Measurements from ENCODE around the gene RPN2.

RPN2 gene

GRCh38 chr20:37163832-37164554 is 15.1 kb upstream of the RPN2 start:
- Histone ChIP-seq H3K9ac (ENCODE audit: low read length) (no peak overlapping the region), H2AFZ (ENCODE audit: low read depth, low read length) (no peak overlapping the region), H3K27ac (ENCODE audit: low read length, poor library complexity, severe bottlenecking) (no peak overlapping the region), H3K4ac (ENCODE audit: low read depth in 1 of 2, low read length in 2 of 2) (no peak overlapping the region), H2AK5ac (ENCODE audit: low read length, severe bottlenecking) (no peak overlapping the region), H3K4me3 (ENCODE audit: insufficient read depth in 1 of 2, low read depth in 1 of 2, low read length in 2 of 2) (no peak overlapping the region), H3K36me3 (ENCODE audit: control insufficient read depth in 1 of 2, insufficient read depth in 2 of 2, low read depth in 1 of 2, low read length in 2 of 2) (no peaks in the 10 kb centered on the region), H3K27me3 (ENCODE audit: control insufficient read depth in 1 of 2, insufficient read depth in 1 of 2, low read length in 2 of 2) (peaks cover 3 to 11% of the 10 kb centered on the region in 2 experiments), H3K18ac (ENCODE audit: low read depth in 1 of 2, low read length in 2 of 2) (no peak overlapping the region), H2BK12ac (ENCODE audit: low read length in 2 of 2) (no peak overlapping the region), H2BK120ac (ENCODE audit: low read depth, low read length) (no peak overlapping the region), H3K4me2 (ENCODE audit: low read length, poor library complexity, severe bottlenecking) (no peak overlapping the region), H3K9me3 (ENCODE audit: control insufficient read depth, low read length) (no peaks in the 10 kb centered on the region), H4K91ac (ENCODE audit: low read length) (no peak overlapping the region), H3K23ac (ENCODE audit: low read length in 2 of 2) (no peak overlapping the region), H2BK15ac (ENCODE audit: low read depth, poor library complexity, severe bottlenecking) (no peak overlapping the region), H4K8ac (ENCODE audit: low read length) (no peak overlapping the region), H3K4me1 (ENCODE audit: control insufficient read depth, insufficient read depth, low read depth, low read length) (no peaks in the 10 kb centered on the region), H3K79me1 (replicated peaks; ENCODE audit: low read length, poor library complexity, severe bottlenecking) (no peaks in the 10 kb centered on the region), H2BK5ac (ENCODE audit: low read depth, low read length, poor library complexity, severe bottlenecking) (no peak overlapping the region), H3K14ac (ENCODE audit: low read length in 2 of 2) (no peak overlapping the region)
- no peak for DNase-seq
- WGBS: 91% methylated on average over 3 of the region's 4 CpGs

GRCh38 chr20:37165031-37165430 is 14.1 kb upstream of the RPN2 start:
- no peak overlapping the region for H3K27ac ChIP-seq (ENCODE audit: low read length, poor library complexity, severe bottlenecking)
- no peak overlapping the region for H3K23ac ChIP-seq (ENCODE audit: low read length in 2 of 2)
- no peak overlapping the region for H2AFZ ChIP-seq (ENCODE audit: low read depth, low read length)
- no peaks in the 10 kb centered on the region for H3K9me3 ChIP-seq (ENCODE audit: control insufficient read depth, low read length)
- H4K91ac ChIP-seq (ENCODE audit: low read length): no peak overlapping the region
- H3K9ac ChIP-seq (ENCODE audit: low read length): no peak overlapping the region
- H2BK15ac ChIP-seq (ENCODE audit: low read depth, poor library complexity, severe bottlenecking): no peak overlapping the region
- H3K79me1 ChIP-seq (replicated peaks; ENCODE audit: low read length, poor library complexity, severe bottlenecking): no peaks in the 10 kb centered on the region
- H2BK12ac ChIP-seq (ENCODE audit: low read length in 2 of 2): no peak overlapping the region
- H3K4ac ChIP-seq (ENCODE audit: low read depth in 1 of 2, low read length in 2 of 2): no peak overlapping the region
- no peak overlapping the region for H3K4me2 ChIP-seq (ENCODE audit: low read length, poor library complexity, severe bottlenecking)
- no peaks in the 10 kb centered on the region for H3K4me1 ChIP-seq (ENCODE audit: control insufficient read depth, insufficient read depth, low read depth, low read length)
- H3K4me3 ChIP-seq (ENCODE audit: insufficient read depth in 1 of 2, low read depth in 1 of 2, low read length in 2 of 2): no peak overlapping the region
- H2AK5ac ChIP-seq (ENCODE audit: low read length, severe bottlenecking): no peak overlapping the region
- no peak overlapping the region for H4K8ac ChIP-seq (ENCODE audit: low read length)
- DNase-seq: no peak
- 100% methylated on average over 1 of the region's 1 CpG for WGBS
- H2BK120ac ChIP-seq (ENCODE audit: low read depth, low read length): no peak overlapping the region
- H3K14ac ChIP-seq (ENCODE audit: low read length in 2 of 2): no peak overlapping the region
- no peak overlapping the region for H3K18ac ChIP-seq (ENCODE audit: low read depth in 1 of 2, low read length in 2 of 2)
- H2BK5ac ChIP-seq (ENCODE audit: low read depth, low read length, poor library complexity, severe bottlenecking): no peak overlapping the region
- no peaks in the 10 kb centered on the region for H3K36me3 ChIP-seq (ENCODE audit: control insufficient read depth in 1 of 2, insufficient read depth in 2 of 2, low read depth in 1 of 2, low read length in 2 of 2)
- peaks cover 3 to 11% of the 10 kb centered on the region in 2 experiments for H3K27me3 ChIP-seq (ENCODE audit: control insufficient read depth in 1 of 2, insufficient read depth in 1 of 2, low read length in 2 of 2)

GRCh38 chr20:37166867-37167266 is 12.3 kb upstream of the RPN2 start:
- Histone ChIP-seq H3K79me1 (replicated peaks; ENCODE audit: low read length, poor library complexity, severe bottlenecking) (no peaks in the 10 kb centered on the region), H2BK12ac (ENCODE audit: low read length in 2 of 2) (no peak overlapping the region), H3K9me3 (ENCODE audit: control insufficient read depth, low read length) (no peaks in the 10 kb centered on the region), H3K14ac (ENCODE audit: low read length in 2 of 2) (no peak overlapping the region), H3K27me3 (ENCODE audit: control insufficient read depth in 1 of 2, insufficient read depth in 1 of 2, low read length in 2 of 2) (peaks cover 3 to 11% of the 10 kb centered on the region in 2 experiments), H3K9ac (ENCODE audit: low read length) (no peak overlapping the region), H2BK5ac (ENCODE audit: low read depth, low read length, poor library complexity, severe bottlenecking) (no peak overlapping the region), H3K4ac (ENCODE audit: low read depth in 1 of 2, low read length in 2 of 2) (no peak overlapping the region), H2AK5ac (ENCODE audit: low read length, severe bottlenecking) (no peak overlapping the region), H4K8ac (ENCODE audit: low read length) (no peak overlapping the region), H3K4me3 (ENCODE audit: insufficient read depth in 1 of 2, low read depth in 1 of 2, low read length in 2 of 2) (no peak overlapping the region), H3K18ac (ENCODE audit: low read depth in 1 of 2, low read length in 2 of 2) (no peak overlapping the region), H3K4me1 (ENCODE audit: control insufficient read depth, insufficient read depth, low read depth, low read length) (no peaks in the 10 kb centered on the region), H2BK15ac (ENCODE audit: low read depth, poor library complexity, severe bottlenecking) (no peak overlapping the region), H2BK120ac (ENCODE audit: low read depth, low read length) (no peak overlapping the region), H3K36me3 (ENCODE audit: control insufficient read depth in 1 of 2, insufficient read depth in 2 of 2, low read depth in 1 of 2, low read length in 2 of 2) (no peaks in the 10 kb centered on the region), H2AFZ (ENCODE audit: low read depth, low read length) (no peak overlapping the region), H3K23ac (ENCODE audit: low read length in 2 of 2) (no peak overlapping the region), H3K27ac (ENCODE audit: low read length, poor library complexity, severe bottlenecking) (no peak overlapping the region), H4K91ac (ENCODE audit: low read length) (no peak overlapping the region), H3K4me2 (ENCODE audit: low read length, poor library complexity, severe bottlenecking) (no peak overlapping the region)
- WGBS: no CpG with 5 or more reads among the region's 5 CpGs
- DNase-seq: no peak

- DNase-seq: no peak
- no peak overlapping the region for H3K27ac ChIP-seq (ENCODE audit: low read length, poor library complexity, severe bottlenecking)
- H2AFZ ChIP-seq (ENCODE audit: low read depth, low read length): no peak overlapping the region
- H4K91ac ChIP-seq (ENCODE audit: low read length): no peak overlapping the region
- no peak overlapping the region for H4K8ac ChIP-seq (ENCODE audit: low read length)
- no peak overlapping the region for H2BK15ac ChIP-seq (ENCODE audit: low read depth, poor library complexity, severe bottlenecking)
- no peaks in the 10 kb centered on the region for H3K9me3 ChIP-seq (ENCODE audit: control insufficient read depth, low read length)
- H3K4me1 ChIP-seq (ENCODE audit: control insufficient read depth, insufficient read depth, low read depth, low read length): no peaks in the 10 kb centered on the region
- no peak overlapping the region for H3K4ac ChIP-seq (ENCODE audit: low read depth in 1 of 2, low read length in 2 of 2)
- H3K18ac ChIP-seq (ENCODE audit: low read depth in 1 of 2, low read length in 2 of 2): no peak overlapping the region
- H3K4me2 ChIP-seq (ENCODE audit: low read length, poor library complexity, severe bottlenecking): no peak overlapping the region
- H3K14ac ChIP-seq (ENCODE audit: low read length in 2 of 2): no peak overlapping the region
- peaks cover 2% of the 10 kb centered on the region for H3K79me1 ChIP-seq (replicated peaks; ENCODE audit: low read length, poor library complexity, severe bottlenecking)
- no peak overlapping the region for H3K23ac ChIP-seq (ENCODE audit: low read length in 2 of 2)
- no peak overlapping the region for H3K4me3 ChIP-seq (ENCODE audit: insufficient read depth in 1 of 2, low read depth in 1 of 2, low read length in 2 of 2)
- H2BK5ac ChIP-seq (ENCODE audit: low read depth, low read length, poor library complexity, severe bottlenecking): no peak overlapping the region
- no peak overlapping the region for H2BK12ac ChIP-seq (ENCODE audit: low read length in 2 of 2)
- H2AK5ac ChIP-seq (ENCODE audit: low read length, severe bottlenecking): no peak overlapping the region
- no peaks in the 10 kb centered on the region for H3K36me3 ChIP-seq (ENCODE audit: control insufficient read depth in 1 of 2, insufficient read depth in 2 of 2, low read depth in 1 of 2, low read length in 2 of 2)
- no peak overlapping the region for H2BK120ac ChIP-seq (ENCODE audit: low read depth, low read length)
- no peak overlapping the region for H3K9ac ChIP-seq (ENCODE audit: low read length)
- 90% methylated on average over 4 of the region's 4 CpGs for WGBS
- H3K27me3 ChIP-seq (ENCODE audit: control insufficient read depth in 1 of 2, insufficient read depth in 1 of 2, low read length in 2 of 2): no peaks in the 10 kb centered on the region
Observed at GRCh38 chr20:37172836-37173235, 6.3 kb upstream of the RPN2 start.
